HFF-Myc (cell line): Measurements from ENCODE around the gene DTX1.

Experiments used
- DNase-seq: peaks from one replicate; pipeline ENCODE4 v3.0.0-alpha.2; 2011; ENCODE audit warnings: low read depth; ENCODE audit errors: extremely low read depth
- H3K4me3 ChIP-seq: replicated peaks from 2 replicates; pipeline ENCODE4 v1.5.1; 2011; ENCODE audit warnings: low read depth, mild to moderate bottlenecking, control low read depth, low read length
- TF ChIP-seq, protein P1 (sequence below): IDR thresholded peaks from 2 replicates; pipeline ENCODE4 v1.5.1; 2012; ENCODE audit warnings: mild to moderate bottlenecking, low read depth, low read length, control low read depth; ENCODE audit errors: missing control alignments

The DTX1 gene

DNA sequence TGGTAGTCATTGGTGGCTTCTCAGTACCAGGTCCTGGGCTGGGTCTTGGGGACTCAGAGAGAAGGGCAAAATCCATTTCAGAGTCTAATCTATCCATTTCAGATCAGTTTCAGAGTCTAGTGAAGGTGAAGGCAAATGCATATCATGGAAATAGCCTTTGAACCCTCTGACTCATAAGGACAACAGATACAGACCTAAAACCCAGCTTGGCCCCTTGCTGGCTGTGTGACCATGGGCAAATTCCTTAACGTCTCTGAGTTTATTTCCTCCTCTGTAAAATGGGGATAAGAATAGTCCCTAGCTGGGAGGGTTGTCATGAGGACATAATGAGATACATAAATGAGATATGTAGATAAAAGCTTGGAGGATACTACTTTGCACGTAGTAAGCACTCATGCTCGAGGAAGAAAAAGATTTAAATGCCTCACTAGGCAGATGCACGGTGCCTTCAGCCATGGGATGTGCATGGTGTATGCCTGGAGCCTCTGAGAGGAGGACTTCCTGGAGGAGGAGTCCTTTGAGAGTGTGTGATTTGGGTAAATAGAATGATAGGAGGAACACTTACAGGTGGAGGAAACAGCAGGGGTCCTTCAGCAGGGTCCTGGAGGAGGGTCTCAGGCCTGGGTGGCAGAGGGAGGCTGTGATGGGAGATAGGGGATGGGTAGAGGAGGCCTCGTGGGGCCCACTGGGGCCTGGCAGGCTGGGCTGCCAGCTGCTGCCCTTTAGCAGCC, 8.0 kb downstream of the DTX1 start:
- H3K4me3 ChIP-seq = no peak overlapping the region
- no peak for DNase-seq
- TF ChIP-seq, protein P1, sequence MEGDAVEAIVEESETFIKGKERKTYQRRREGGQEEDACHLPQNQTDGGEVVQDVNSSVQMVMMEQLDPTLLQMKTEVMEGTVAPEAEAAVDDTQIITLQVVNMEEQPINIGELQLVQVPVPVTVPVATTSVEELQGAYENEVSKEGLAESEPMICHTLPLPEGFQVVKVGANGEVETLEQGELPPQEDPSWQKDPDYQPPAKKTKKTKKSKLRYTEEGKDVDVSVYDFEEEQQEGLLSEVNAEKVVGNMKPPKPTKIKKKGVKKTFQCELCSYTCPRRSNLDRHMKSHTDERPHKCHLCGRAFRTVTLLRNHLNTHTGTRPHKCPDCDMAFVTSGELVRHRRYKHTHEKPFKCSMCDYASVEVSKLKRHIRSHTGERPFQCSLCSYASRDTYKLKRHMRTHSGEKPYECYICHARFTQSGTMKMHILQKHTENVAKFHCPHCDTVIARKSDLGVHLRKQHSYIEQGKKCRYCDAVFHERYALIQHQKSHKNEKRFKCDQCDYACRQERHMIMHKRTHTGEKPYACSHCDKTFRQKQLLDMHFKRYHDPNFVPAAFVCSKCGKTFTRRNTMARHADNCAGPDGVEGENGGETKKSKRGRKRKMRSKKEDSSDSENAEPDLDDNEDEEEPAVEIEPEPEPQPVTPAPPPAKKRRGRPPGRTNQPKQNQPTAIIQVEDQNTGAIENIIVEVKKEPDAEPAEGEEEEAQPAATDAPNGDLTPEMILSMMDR = no peak

DNA sequence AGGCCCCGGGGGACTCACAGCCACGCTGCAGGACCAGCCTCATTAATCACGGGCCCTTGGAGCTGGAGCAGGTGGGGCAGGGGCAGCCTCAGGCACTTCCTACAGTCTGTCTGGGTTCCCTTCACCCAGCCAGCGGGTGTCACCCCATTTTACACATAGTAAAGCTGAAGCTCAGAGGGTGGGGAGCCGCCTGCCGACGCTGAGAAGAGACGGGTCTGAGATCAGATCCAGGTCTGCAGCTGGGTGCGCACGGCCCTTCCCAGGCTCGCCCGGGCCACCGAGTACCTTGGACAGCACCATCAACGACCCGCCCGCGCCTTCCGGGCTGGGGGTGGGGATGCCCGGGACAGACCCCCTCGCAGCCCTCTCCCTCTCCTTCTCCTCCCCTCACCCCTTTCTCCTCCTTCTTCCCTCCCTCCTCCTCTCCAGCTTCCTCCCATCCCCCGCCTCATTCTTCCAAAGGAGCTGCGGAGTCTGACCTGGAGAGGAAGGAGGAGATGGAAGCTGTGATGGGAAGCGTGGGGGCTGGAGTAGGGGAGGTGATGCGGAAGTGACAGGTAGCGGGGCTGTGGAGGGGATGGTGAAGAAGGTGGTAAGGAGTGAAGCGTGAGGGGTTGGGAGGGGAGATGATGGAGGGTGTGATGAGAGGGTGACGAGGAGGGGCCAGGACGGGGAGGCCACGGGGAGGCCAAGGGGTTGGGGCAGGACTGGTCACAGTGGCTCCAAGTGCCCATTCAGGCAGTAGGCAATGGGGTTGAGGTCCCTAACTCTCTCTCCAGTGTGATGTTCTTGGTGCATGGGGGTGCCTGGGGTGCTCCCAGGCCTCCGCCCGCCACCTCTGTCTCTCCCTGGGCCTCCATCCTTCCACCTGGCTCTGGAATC, 8.8 kb downstream of the DTX1 start:
- no peak overlapping the region for H3K4me3 ChIP-seq
- TF ChIP-seq, protein P1 = no peak
- no peak for DNase-seq

DNA sequence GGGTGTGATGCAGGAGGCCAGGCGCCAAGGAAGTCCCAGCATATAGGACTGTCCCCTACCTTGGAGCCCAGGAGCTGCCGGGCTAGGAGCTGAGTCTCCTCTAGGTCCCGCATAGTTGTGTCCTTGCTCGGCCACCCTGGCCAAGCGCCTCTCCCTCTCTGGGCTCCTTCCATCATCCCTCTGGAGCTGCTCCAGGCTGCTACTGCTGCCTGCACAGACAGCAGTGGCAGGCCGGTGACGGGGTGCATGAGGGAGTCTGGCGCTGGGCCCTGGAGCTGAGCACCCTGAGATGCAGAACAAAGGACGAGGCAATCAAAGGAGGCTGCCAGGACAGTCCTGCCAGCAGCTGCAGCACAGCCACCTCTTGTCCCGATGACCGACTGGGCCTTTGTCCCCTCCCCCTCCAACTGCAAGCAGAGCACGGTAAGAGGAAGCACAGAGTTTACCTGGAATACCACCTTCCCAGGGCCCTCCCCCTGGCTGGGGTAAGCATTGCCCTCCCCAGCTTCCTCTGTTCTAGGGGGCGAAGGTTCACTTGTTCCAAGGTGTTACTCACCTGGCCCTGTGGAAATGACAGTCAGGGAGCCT, 10.4 kb downstream of the DTX1 start:
- TF ChIP-seq, protein P1 = no peak
- DNase-seq = no peak
- no peak overlapping the region for H3K4me3 ChIP-seq

DNA sequence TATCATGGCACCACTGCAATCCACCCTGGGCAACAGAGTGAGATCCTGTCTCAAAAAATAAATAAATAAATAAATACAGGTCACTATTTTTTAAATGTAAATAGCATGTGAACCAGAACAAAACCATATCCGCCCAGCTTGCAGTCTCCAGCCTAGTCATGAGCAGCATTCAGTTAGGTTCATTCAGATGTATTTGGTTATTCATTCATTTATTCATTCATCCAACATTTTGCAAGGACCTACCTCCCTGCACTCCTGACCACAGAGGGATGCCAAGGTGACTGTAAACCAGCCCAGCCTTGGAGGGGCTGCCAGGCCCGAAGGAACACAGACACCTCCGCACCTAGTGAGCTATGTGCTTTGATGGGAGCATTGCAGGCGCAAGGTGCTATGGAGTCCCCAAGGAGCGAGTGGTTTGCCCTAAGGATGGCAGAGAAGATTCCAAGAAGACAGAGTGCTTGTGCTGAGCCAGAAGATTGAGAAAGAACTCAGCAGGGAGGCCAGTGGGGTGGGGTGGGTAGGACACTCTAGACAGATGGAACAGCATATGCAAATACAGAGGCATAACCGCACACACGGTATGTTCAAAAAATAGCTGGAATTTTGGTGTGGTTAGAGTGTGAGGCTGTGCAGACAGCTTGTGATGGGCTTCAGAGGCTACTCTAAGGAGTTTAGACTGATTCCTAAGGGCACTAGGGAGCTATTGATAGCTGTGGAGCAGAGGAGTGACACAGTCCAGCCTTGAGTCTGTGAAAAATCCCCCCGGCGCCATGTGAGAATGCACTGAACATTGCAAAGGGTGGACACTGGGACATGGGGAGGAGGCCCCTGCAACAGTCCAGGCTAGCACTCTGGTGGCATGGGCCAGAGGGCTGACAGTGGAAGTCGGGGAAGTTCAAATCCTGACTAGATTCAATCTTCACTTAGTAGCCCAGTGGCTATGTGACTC, 11.7 kb downstream of the DTX1 start:
- no peak overlapping the region for H3K4me3 ChIP-seq
- no peak for DNase-seq
- TF ChIP-seq, protein P1 = no peak

DNA sequence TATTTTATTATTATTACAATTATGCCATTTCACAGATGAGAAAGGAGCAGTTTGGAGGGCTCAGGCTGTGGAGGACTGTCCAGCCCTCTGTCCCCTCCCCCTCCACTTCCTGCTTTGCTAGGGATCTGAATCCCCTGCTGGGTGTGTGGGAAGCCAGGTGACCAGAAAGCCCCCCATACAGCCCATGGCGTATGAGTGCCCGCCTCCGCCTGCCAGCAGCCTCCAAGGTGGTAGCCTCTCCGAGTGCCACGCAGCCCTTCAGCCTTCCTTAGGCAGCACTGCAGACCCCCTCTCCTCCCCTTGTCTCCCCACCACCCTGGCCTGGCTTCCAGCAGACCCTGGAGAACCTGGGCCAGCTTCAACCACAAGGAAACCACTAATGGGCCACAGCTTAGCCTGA, 12.6 kb downstream of the DTX1 start:
- DNase-seq = no peak
- TF ChIP-seq, protein P1 = no peak
- H3K4me3 ChIP-seq = no peak overlapping the region

DNA sequence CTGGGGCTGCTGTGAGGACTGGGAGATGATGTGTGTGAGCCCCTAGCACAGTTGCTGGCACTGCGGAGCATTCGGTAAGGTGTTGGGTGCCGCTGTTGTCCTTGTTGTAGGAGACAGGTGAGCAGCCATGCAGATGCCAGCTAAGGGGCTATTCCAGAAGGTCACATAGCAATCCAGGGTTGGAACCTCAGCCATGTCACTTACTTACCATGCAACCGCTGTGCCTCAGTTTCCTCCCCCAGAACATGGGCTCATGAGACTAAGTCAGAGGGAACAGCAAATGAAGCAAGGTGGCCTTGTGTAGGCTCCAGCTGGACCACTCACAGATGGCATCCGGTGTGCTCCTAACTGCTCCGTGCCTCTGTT, 13.2 kb downstream of the DTX1 start:
- DNase-seq = no peak
- TF ChIP-seq, protein P1 = no peak
- H3K4me3 ChIP-seq = no peak overlapping the region
